Sigmoid colon (tissue), 7 donors: Measurements from ENCODE around the gene DGAT2. TPM values are rescaled to one million over a fixed set of nuclear protein-coding genes. Genes with fewer than 3 reads are reported as not detected.

Experiments used
- DNase-seq: peaks from one replicate; pipeline ENCODE4 v3.0.0-alpha.2; 2019
- H3K27ac ChIP-seq, 4 donors: fragments of 200-600 bp; sonication (generic); one replicate each; pipeline ENCODE4 v1.5.1; 2016 to 2019; ENCODE audit warnings: mild to moderate bottlenecking in 1 of 4
- H3K27me3 ChIP-seq, 3 donors: fragments of 200-600 bp; sonication (generic); one replicate each; pipeline ENCODE4 v1.5.1; 2019; ENCODE audit warnings: mild to moderate bottlenecking in 1 of 3
- H3K36me3 ChIP-seq, 4 donors: fragments of 200-600 bp; sonication (generic); one replicate each; pipeline ENCODE4 v1.5.1; 2016 to 2019
- H3K4me1 ChIP-seq, 4 donors: fragments of 200-600 bp; sonication (generic); one replicate each; pipeline ENCODE4 v1.5.1; 2017 to 2019
- H3K4me3 ChIP-seq, 4 donors: fragments of 200-600 bp; sonication (generic); one replicate each; pipeline ENCODE4 v1.5.1; 2017 to 2019; ENCODE audit warnings: mild to moderate bottlenecking in 2 of 4, moderate library complexity in 1 of 4
- H3K9me3 ChIP-seq, 4 donors: fragments of 200-600 bp in 3 of 4; sonication (generic) in 3 of 4; one replicate each; pipeline versions ENCODE4 v1.5.1 to v1.6.1; 2013 to 2019
- CTCF ChIP-seq, 4 experiments: fragments of 450-650 bp in 3 of 4; fragments of 200-600 bp in 1 of 4; IDR thresholded peaks; one replicate each; pipeline ENCODE4 v1.5.1; 2016 to 2019; ENCODE audit warnings: antibody characterized with exemption in 4 of 4, mild to moderate bottlenecking in 3 of 4, moderate library complexity in 2 of 4
- EP300 ChIP-seq, 4 donors: sonication (generic); formaldehyde crosslinking; IDR thresholded peaks; one replicate each; pipeline ENCODE4 v1.6.1; 2017; ENCODE audit warnings: antibody characterized with exemption in 4 of 4
- POLR2A ChIP-seq, 2 donors: fragments of 450-650 bp; IDR thresholded peaks; one replicate each; pipeline ENCODE4 v1.6.1; 2016; ENCODE audit warnings: antibody characterized with exemption in 2 of 2, mild to moderate bottlenecking in 2 of 2, moderate library complexity in 2 of 2
- POLR2AphosphoS5 ChIP-seq, 4 donors: sonication (generic); formaldehyde crosslinking; IDR thresholded peaks; one replicate each; pipeline ENCODE4 v1.6.1; 2017; ENCODE audit warnings: antibody characterized with exemption in 4 of 4
- WGBS, 2 donors: extraction: QIAGEN DNeasy Blood & Tissue Kit; methylation state at CpG; one replicate each; pipeline ENCODE4 v1.1.7; 2013; 5-methylcytosine and 5-hydroxymethylcytosine counted together
- intact Hi-C: fragments of 100-400 bp; cut with DNase I; formaldehyde crosslinking; loops from one replicate; pipeline ENCODE4 v1.15.1; 2023
- polyA plus RNA-seq, 3 donors: library from polyadenylated mRNA; stranded (reverse); fragments of 200-250 nt; gene quantifications; one replicate each; pipeline ENCODE4 v1.2.3, GENCODE V29; 2013
- total RNA-seq, 4 donors: library from RNA; depleted of rRNA; stranded (reverse); fragments of >200 nt; gene quantifications; one replicate each; pipeline ENCODE4 v1.1.0, GENCODE V29; 2016
- donor health status: healthy with polysubstance abuse.
- donor health status: Bipolar disorder and iron deficiency.
- donor health status: healthy.

DGAT2 gene
- total and polyA plus RNA-seq, 7 donors, result 0.55 to 20.3 (median 1.2) TPM

GRCh38 chr11:75733071-75733430 lies 35.5 kb upstream of the DGAT2 start:
- Histone ChIP-seq H3K9me3 (no peaks in the 10 kb centered on the region), H3K4me3 (no peak overlapping the region), H3K36me3 (no peaks in the 10 kb centered on the region), H3K27me3 (no peaks in the 10 kb centered on the region), H3K27ac (peak overlapping the region in 2 of 4 donors; percentile 47 to 57), H3K4me1 (peaks cover 0 to 20% (median 13%) of the 10 kb centered on the region in 4 donors)
- TF ChIP-seq POLR2A (IDR thresholded peaks at IDR 0.05), result no peak
- TF ChIP-seq EP300 (IDR thresholded peaks at IDR 0.05), result no peak
- TF ChIP-seq POLR2AphosphoS5 (IDR thresholded peaks at IDR 0.05), result no peak
- TF ChIP-seq CTCF (IDR thresholded peaks at IDR 0.05), result no peak
- intact Hi-C loops, result no loop called here
- 95% methylated on average over 8 of the region's 8 CpGs for WGBS, 2 donors
- no peak for DNase-seq

- Histone ChIP-seq H3K4me3 (no peak overlapping the region), H3K27me3 (no peaks in the 10 kb centered on the region), H3K9me3 (no peaks in the 10 kb centered on the region), H3K27ac (peak overlapping the region in 2 of 4 donors; percentile 47 to 57), H3K36me3 (no peaks in the 10 kb centered on the region), H3K4me1 (peaks cover 0 to 20% (median 13%) of the 10 kb centered on the region in 4 donors)
- WGBS, 2 donors, result 85 to 89% methylated on average over 5 of the region's 5 CpGs
- no peak for TF ChIP-seq POLR2AphosphoS5 (IDR thresholded peaks at IDR 0.05)
- no peak for TF ChIP-seq POLR2A (IDR thresholded peaks at IDR 0.05)
- TF ChIP-seq CTCF (IDR thresholded peaks at IDR 0.05), result no peak
- no peak for TF ChIP-seq EP300 (IDR thresholded peaks at IDR 0.05)
- intact Hi-C loops, result no loop called here
- no peak for DNase-seq
Observed at GRCh38 chr11:75733431-75734107, 35.0 kb upstream of the DGAT2 start.

GRCh38 chr11:75734491-75735180 lies 33.9 kb upstream of the DGAT2 start:
- 18 to 60% methylated on average over 5 of the region's 5 CpGs for WGBS, 2 donors
- H3K36me3 ChIP-seq, result no peaks in the 10 kb centered on the region
- no peak for TF ChIP-seq POLR2AphosphoS5 (IDR thresholded peaks at IDR 0.05)
- TF ChIP-seq EP300 (IDR thresholded peaks at IDR 0.05), result no peak
- TF ChIP-seq CTCF (IDR thresholded peaks at IDR 0.05), result no peak
- TF ChIP-seq POLR2A (IDR thresholded peaks at IDR 0.05), result no peak
- no peak overlapping the region for H3K4me3 ChIP-seq
- H3K4me1 ChIP-seq, result peaks cover 0 to 20% (median 13%) of the 10 kb centered on the region in 4 donors
- H3K9me3 ChIP-seq, result no peaks in the 10 kb centered on the region
- no peaks in the 10 kb centered on the region for H3K27me3 ChIP-seq
- peak overlapping the region in 1 of 4 donors; percentile 47 for H3K27ac ChIP-seq
- no peak for DNase-seq
- intact Hi-C loops, result no loop called here

- 93 to 97% methylated on average over 4 of the region's 4 CpGs for WGBS, 2 donors
- no peak overlapping the region for H3K27ac ChIP-seq
- TF ChIP-seq EP300 (IDR thresholded peaks at IDR 0.05), result no peak
Observed at GRCh38 chr11:75735181-75735845, 33.3 kb upstream of the DGAT2 start.

GRCh38 chr11:75737314-75737713 lies 31.3 kb upstream of the DGAT2 start:
- Histone ChIP-seq H3K27ac (no peak overlapping the region), H3K36me3 (no peaks in the 10 kb centered on the region), H3K27me3 (no peaks in the 10 kb centered on the region), H3K4me1 (peaks cover 0 to 20% (median 13%) of the 10 kb centered on the region in 4 donors), H3K9me3 (no peaks in the 10 kb centered on the region), H3K4me3 (no peak overlapping the region)
- 87 to 93% methylated on average over 6 of the region's 6 CpGs for WGBS, 2 donors
- no peak for TF ChIP-seq POLR2A (IDR thresholded peaks at IDR 0.05)
- DNase-seq, result no peak
- intact Hi-C loops, result no loop called here

More at GRCh38 chr11:75735181-75735845, 33.3 kb upstream of the DGAT2 start:
- intact Hi-C loops, result no loop called here
- no peaks in the 10 kb centered on the region for H3K27me3 ChIP-seq
- H3K9me3 ChIP-seq, result no peaks in the 10 kb centered on the region
- DNase-seq, result no peak
- H3K36me3 ChIP-seq, result no peaks in the 10 kb centered on the region
- peaks cover 0 to 20% (median 13%) of the 10 kb centered on the region in 4 donors for H3K4me1 ChIP-seq
- H3K4me3 ChIP-seq, result no peak overlapping the region
